Endothelial cell of umbilical vein (primary cell): ENCODE data around the gene FBN2.

Source experiments
- EZH2 ChIP-seq: IDR thresholded peaks from 2 replicates; pipeline ENCODE4 v1.6.1; 2012; ENCODE audit warnings: borderline replicate concordance, low read depth, mild to moderate bottlenecking, moderate library complexity, low read length, inconsistent platforms; ENCODE audit not compliant: severe bottlenecking
- JUN ChIP-seq: IDR thresholded peaks from 2 replicates; pipeline ENCODE4 v1.6.1; 2011; ENCODE audit warnings: borderline replicate concordance, low read depth; ENCODE audit not compliant: insufficient read length, insufficient read depth
- POLR2A ChIP-seq: IDR thresholded peaks from 2 replicates; pipeline ENCODE4 v1.6.1; 2012; ENCODE audit warnings: low read depth, mild to moderate bottlenecking, control low read depth, low read length
- TF ChIP-seq, protein P1 (sequence below), 2 donors: IDR thresholded peaks; 1 replicate in 1 of 2; 2 replicates in 1 of 2; pipeline ENCODE4 v1.5.1; 2011; ENCODE audit warnings: low read length in 2 of 2, mild to moderate bottlenecking in 2 of 2, moderate library complexity in 2 of 2, control low read depth in 1 of 2, inconsistent platforms in 1 of 2, low read depth in 1 of 2; ENCODE audit not compliant: insufficient read depth in 1 of 2; ENCODE audit errors: extremely low read depth in 1 of 2
- TF ChIP-seq, protein P2 (sequence below): IDR thresholded peaks from 2 replicates; pipeline ENCODE4 v1.6.1; 2011; ENCODE audit not compliant: insufficient read depth, insufficient read length

DNA sequence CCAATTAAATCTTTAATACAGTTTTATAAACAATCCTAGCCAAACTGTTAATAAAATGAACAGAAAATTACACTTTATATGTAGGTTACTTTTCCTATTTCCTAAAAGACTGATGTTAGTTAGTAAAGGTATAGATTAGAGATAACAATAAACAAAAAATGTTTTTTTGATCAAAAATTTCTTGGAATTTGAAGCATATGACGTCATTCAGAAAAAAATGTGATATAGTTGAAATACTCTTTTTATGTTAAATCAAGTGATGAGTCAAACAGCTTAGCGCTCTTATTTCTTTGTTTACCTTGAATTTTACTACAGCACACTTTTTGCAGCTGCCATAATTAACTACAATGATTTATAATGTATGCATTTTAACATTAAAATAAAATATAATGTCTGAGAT is 258.7 kb downstream of the FBN2 start:
- TF ChIP-seq POLR2A = no peak
- TF ChIP-seq, protein P1, sequence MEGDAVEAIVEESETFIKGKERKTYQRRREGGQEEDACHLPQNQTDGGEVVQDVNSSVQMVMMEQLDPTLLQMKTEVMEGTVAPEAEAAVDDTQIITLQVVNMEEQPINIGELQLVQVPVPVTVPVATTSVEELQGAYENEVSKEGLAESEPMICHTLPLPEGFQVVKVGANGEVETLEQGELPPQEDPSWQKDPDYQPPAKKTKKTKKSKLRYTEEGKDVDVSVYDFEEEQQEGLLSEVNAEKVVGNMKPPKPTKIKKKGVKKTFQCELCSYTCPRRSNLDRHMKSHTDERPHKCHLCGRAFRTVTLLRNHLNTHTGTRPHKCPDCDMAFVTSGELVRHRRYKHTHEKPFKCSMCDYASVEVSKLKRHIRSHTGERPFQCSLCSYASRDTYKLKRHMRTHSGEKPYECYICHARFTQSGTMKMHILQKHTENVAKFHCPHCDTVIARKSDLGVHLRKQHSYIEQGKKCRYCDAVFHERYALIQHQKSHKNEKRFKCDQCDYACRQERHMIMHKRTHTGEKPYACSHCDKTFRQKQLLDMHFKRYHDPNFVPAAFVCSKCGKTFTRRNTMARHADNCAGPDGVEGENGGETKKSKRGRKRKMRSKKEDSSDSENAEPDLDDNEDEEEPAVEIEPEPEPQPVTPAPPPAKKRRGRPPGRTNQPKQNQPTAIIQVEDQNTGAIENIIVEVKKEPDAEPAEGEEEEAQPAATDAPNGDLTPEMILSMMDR (IDR thresholded peaks at IDR 0.05; ENCODE audit: extremely low read depth in 1 of 2, insufficient read depth in 1 of 2, low read depth in 1 of 2, low read length in 2 of 2) = no peak
- TF ChIP-seq, protein P2, sequence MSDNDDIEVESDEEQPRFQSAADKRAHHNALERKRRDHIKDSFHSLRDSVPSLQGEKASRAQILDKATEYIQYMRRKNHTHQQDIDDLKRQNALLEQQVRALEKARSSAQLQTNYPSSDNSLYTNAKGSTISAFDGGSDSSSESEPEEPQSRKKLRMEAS = no peak
- TF ChIP-seq JUN = no peak
- TF ChIP-seq EZH2 = no peak
